ENCODE data around the gene PPP1R12C.

DNA sequence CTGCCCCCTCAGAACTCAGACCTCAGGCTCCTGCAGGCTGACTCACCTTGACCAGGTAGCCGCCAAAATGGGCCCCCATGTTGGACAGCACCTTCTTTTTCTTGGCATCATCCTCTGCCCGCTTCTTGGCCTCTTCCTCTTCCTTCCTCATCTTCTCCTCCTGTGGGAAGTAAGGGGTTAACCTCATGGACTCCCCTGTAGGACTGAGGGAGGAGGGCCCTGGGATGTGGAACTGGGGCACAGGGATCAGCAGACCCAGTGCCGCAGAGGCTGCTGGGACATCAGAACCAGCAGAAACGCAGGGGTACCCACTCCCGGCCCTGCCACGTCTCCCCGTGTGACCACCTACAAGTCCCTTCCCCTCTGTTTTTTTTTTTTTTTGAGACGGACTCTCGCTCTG, 20.5 kb upstream of the PPP1R12C start:
- TF ChIP-seq, protein P1, sequence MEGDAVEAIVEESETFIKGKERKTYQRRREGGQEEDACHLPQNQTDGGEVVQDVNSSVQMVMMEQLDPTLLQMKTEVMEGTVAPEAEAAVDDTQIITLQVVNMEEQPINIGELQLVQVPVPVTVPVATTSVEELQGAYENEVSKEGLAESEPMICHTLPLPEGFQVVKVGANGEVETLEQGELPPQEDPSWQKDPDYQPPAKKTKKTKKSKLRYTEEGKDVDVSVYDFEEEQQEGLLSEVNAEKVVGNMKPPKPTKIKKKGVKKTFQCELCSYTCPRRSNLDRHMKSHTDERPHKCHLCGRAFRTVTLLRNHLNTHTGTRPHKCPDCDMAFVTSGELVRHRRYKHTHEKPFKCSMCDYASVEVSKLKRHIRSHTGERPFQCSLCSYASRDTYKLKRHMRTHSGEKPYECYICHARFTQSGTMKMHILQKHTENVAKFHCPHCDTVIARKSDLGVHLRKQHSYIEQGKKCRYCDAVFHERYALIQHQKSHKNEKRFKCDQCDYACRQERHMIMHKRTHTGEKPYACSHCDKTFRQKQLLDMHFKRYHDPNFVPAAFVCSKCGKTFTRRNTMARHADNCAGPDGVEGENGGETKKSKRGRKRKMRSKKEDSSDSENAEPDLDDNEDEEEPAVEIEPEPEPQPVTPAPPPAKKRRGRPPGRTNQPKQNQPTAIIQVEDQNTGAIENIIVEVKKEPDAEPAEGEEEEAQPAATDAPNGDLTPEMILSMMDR (IDR thresholded peaks at IDR 0.05; ENCODE audit: poor library complexity): no peak
- TF ChIP-seq EZH2 (IDR thresholded peaks at IDR 0.05; ENCODE audit: borderline replicate concordance) (no peak), EZH2phosphoT487 (IDR thresholded peaks at IDR 0.05; ENCODE audit: low read depth, severe bottlenecking, unreplicated experiment) (no peak)

Data from hepatocyte (in vitro differentiated cells).